ENCODE measurements around the gene TEAD4.

Gene TEAD4
- total RNA-seq: 0 reads per million in 4 donors

- DNase-seq: no peak
Measured at GRCh38 chr12:2959192-2959504, at the start of gene TEAD4. Gene TEAD4 (plus strand): TSS chr12:2959397.

- DNase-seq: no peak
Measured at GRCh38 chr12:2912216-2912575, 47.0 kb upstream of the TEAD4 start.

GRCh38 chr12:2919249-2919648, 39.9 kb upstream of the TEAD4 start:
- no peak for DNase-seq

GRCh38 chr12:2922329-2922728, 36.9 kb upstream of the TEAD4 start:
- no peak for DNase-seq

GRCh38 chr12:2923057-2923456, 36.1 kb upstream of the TEAD4 start:
- no peak for DNase-seq

GRCh38 chr12:2924019-2924418, 35.2 kb upstream of the TEAD4 start:
- no peak for DNase-seq

GRCh38 chr12:2925322-2925995, 33.7 kb upstream of the TEAD4 start:
- no peak for DNase-seq

- DNase-seq: no peak
Measured at GRCh38 chr12:2930865-2931264, 28.3 kb upstream of the TEAD4 start.

GRCh38 chr12:2933586-2933985, 25.6 kb upstream of the TEAD4 start:
- no peak for DNase-seq

GRCh38 chr12:2934371-2934770, 24.8 kb upstream of the TEAD4 start:
- no peak for DNase-seq

GRCh38 chr12:2936301-2936700, 22.9 kb upstream of the TEAD4 start:
- DNase-seq: no peak

- DNase-seq: no peak
Measured at GRCh38 chr12:2937500-2937899, 21.7 kb upstream of the TEAD4 start.

- no peak for DNase-seq
Measured at GRCh38 chr12:2939191-2939590, 20.0 kb upstream of the TEAD4 start.

GRCh38 chr12:2940564-2940963, 18.6 kb upstream of the TEAD4 start:
- DNase-seq: no peak

GRCh38 chr12:2941524-2941923, 17.7 kb upstream of the TEAD4 start:
- no peak for DNase-seq

GRCh38 chr12:2944401-2945047, 14.7 kb upstream of the TEAD4 start:
- DNase-seq: peak in 4 of 5 donors; percentile 17 to 38 (median 26)

GRCh38 chr12:2949411-2949810, 9.8 kb upstream of the TEAD4 start:
- no peak for DNase-seq

- DNase-seq: no peak
Measured at GRCh38 chr12:2955888-2956287, 3.3 kb upstream of the TEAD4 start.

GRCh38 chr12:2957816-2958431, 1.3 kb upstream of the TEAD4 start:
- no peak for DNase-seq

- DNase-seq: no peak
Measured at GRCh38 chr12:2958432-2959191, 585 bp upstream of the TEAD4 start.

GRCh38 chr12:2959505-2960389, 550 bp downstream of the TEAD4 start:
- DNase-seq: no peak

GRCh38 chr12:2960390-2960956, 1.3 kb downstream of the TEAD4 start:
- DNase-seq: no peak
